ENCODE results near the gene SPRED2.
"Not testable (repeated sequence)": the region's sequence is repeated elsewhere in the genome, so short reads cannot be mapped to it uniquely, and the experiment has no call there.

SPRED2 gene

DNA sequence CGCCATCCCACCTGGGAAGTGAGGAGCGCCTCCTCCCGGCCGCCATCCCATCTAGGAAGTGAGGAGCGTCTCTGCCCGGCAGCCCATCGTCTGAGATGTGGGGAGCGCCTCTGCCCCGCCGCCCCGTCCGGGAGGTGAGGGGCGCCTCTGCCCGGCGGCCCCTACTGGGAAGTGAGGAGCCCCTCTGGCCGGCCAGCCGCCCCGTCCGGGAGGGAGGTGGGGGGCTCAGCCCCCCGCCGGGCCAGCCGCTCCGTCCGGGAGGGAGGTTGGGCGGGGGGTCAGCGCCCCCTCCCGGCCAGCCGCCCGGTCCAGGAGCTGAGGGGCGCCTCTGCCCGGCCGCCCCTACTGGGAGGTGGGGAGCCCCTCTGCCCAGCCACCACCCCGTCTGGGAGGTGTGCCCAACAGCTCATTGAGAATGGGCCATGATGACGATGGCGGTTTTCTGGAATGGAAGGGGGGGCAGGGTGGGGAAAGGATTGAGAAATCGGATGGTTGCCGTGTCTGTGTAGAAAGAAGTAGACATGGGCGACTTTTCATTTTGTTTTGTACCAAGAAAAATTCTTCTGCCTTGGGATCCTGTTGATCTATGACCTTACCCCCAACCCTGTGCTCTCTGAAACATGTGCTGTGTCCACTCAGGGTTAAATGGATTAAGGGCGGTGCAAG is 93.4 kb downstream of the SPRED2 start:
- not testable (repeated sequence) for DNase-seq

DNA sequence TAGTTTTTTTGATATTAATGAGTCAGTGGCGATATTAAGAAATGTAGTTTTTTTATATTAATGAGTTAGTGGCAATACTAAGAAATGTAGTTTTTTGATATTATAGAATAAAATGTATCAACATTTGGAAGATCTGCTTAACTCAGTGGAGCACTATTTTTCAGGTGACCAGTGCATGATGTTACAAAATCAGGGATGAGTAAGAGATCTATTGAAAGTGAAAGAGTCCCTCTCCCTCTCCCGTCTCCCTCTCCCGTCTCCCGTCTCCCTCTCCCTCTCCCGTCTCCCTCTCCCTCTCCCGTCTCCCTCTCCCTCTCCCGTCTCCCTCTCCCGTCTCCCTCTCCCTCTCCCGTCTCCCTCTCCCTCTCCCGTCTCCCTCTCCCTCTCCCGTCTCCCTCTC is 94.5 kb downstream of the SPRED2 start:
- DNase-seq, result not testable (repeated sequence)

DNA sequence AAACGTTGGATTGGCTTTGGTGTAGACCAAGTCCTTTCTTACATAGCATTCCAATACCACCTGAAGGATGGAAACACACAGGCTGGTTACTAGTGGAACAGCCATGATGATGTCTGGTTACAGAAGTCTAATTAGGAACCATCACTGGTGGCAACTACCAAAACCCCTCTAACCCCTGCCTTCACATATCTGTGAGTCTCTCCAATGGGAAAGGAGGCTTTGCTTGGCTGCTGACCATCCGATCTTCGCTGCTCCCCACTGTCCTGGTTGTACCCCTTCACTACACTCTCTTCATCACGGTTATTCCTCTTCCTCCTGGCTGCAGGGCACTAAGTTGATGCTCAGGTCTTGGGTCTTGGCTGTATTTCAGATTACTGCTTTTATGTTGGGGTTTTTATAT is 97.7 kb downstream of the SPRED2 start:
- no peak for DNase-seq

DNA sequence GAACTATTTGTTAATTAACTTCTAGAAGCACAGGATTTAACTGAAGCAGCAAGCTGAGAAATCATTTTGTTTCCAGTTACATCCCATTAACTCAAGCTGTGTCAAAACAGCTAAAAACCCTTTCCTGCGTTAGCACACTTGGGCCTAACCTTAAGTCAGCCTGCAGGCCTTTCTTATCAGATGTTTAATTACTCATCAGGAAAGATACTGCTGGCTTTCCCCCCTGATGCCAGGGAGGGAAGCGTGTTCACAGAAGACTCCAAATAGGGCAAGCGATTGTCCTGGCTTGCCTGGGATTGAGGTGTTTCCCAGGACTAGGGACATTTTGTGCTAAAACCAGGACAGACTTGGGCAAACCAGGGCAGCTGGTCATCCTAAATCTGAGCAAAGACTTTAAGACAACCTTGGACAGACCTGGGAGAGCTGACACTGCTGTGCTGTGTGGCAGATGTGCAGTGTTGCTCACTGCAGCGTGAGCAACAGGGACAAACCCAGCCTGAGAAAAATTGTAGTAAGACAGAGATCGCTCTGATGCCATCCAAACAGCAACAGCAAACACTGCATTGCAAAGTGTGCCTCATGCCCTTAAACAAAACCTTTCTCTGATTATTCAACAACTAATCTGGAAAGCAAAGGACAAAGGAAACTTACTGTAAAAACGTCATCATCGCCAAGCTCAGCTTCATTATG is 100.9 kb downstream of the SPRED2 start:
- DNase-seq, result no peak

DNA sequence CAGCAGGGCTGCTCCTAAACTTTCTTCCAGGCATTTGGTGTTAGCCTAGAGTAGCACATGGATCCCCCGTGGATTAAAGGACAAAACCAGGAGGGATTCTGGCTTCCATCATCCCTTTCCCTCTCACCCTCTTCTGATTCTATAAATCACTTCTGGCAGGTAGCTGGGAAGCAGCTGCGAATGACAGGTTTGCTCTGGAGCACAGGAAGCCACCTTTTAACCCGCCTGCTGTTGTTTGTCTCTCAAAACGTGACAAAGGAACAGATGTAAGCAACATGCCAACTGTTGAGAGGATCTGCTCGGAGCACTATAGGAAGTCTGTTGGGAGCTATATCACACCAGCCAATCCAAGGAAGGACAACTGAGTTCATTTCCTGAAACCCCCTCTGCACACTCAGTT is 102.9 kb downstream of the SPRED2 start:
- DNase-seq, result no peak

DNA sequence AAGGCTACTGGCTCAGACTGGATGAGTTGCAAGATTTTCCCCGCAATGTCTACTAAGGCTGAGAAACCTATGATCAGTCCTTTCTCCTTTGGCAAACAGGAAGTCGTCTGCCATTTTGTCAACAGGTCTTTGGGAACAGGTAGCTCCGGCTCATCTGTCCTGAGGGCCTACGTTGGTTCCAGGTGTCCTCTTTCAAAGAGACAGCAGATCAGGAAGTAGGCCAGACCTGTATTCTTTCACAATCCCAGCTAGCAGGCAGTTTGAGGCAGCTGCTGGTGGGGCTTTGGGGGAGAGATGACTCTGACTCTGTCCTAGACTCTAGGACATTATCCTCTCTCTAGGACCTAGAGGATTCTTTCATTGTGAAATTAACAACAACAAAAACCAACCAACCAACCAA is 106.1 kb downstream of the SPRED2 start:
- no peak for DNase-seq

DNA sequence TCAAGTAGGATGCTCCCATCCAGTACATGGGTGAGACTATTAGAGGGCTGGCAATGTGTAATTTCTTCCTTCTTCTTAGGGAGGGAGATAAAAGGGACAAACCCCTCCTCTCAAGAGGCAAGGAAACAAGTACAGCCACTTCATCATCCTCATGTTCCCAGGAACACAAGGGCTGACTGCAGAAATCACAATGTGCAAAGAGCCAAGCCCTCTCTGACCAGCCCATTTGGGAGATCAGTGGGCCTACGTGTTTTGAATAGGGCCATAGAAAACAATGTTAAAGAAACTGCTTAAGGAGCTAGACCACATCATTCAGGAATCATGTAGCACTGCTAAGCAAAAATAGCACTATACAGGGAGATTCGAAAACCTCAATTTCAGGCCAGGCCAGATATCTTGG is 107.3 kb downstream of the SPRED2 start:
- no peak for DNase-seq

DNA sequence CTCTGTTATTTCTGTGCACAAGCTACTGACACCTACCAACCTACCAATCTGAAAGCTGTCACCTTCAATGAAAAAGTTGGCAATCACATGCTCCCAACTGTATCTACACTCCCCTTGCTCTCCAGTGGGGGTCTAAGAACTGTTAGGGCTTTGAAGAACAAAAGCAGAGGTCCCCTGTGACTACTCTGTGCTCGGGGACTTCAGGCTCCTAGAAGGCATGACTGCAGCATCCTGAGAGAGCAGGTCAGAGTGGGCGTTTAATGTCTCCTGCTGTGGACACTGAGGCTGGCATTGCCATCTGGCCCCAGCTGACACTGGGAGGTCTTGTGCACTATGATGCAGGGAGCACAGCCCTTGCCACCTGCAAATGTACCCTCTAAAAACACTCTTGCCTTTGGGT is 111.5 kb downstream of the SPRED2 start:
- no peak for DNase-seq

DNA sequence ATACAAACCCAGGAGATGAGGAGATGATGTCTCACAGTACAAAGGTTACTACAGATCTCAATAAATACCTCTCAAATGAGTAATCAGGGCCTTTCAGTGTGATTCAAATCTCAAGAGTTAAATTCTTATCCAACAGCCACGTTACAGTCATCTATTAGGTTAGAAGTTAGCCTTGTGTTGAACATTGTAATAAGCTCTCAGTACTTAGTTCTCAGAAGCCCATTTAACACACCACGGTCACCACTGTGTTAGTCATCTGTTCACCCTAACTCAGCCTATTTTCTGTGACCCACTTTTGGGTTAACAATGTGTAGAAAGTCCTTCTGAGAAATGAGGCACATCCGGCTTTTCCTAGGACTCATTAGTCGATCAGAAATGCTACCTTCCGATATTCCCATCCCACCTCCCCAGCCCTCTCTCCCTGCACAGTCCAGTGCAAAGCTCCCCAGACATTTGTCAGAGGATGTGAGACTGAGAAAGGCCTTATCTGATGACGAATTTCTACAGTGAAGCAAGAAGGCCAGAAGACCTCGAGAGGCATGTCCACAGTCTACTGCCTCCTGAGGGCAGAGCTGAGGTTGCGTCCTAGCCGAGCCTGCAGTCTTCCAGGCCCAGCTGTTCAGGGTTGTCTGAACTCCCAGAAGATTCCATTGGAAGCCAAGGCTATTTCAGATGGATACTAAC is 112.2 kb downstream of the SPRED2 start:
- DNase-seq, result peak; percentile 33

DNA sequence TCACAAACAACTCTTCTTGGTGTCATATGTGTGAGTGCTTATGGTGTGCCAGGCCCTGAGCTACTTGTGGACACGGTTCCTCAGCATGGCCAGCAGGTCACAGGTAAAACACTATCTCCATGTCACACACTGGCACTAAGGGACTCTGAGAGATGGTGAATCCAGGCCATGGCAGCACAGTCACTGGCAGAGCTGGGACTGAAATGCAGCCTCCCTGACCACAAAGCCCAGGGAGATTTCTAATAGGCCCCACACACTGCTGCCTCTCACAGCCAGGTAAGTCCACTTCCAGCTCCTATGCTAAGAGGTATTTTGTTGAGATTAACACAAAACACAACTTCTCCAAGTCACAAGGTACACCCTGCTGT is 112.7 kb downstream of the SPRED2 start:
- no peak for DNase-seq

DNA sequence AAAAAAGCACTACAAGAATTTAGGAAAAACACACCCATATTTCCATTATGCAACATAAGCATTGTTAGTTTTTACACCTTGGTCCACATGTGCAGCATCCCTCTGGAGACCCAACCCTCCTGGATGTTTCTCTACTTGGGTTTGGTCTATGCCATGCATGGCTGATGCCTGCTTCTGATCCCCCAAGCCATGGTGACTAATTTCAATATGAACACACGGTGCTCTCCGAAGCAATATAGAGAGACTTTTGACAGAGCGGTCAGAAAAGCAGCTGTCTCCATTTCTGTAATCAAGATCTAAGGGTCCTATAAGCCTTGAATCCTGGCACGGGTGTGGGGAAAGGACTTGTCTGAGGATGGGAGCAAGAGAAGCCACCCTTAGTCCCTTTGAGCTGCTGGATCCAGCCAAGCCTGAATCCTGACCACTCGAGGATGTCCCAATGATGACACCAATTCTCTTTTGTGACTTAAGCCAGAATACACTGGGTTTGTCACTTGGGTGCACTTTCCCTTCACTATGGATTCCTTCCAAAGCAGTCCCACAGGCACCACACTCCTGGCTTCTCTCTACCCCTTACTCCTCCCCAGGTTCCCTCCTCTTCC is 113.2 kb downstream of the SPRED2 start:
- no peak for DNase-seq

DNA sequence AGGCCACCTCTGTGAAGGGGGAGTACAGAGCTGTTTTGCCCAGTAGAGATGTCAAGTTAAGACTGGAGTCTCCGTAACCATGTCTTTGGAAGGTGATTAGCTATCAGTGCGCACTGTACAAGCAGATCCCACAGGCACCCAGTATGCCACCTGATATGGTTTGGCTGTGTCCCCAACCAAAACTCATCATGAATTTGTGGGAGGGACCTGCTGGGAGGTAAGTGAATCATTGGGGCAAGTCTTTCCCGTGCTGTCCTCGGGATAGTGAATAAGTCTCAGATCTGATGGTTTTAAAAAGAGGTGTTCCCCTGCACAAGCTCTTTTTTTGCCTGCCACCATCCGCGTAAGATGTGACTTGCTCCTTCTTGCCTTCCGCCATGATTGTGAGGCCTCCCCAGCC is 114.6 kb downstream of the SPRED2 start:
- no peak for DNase-seq

DNA sequence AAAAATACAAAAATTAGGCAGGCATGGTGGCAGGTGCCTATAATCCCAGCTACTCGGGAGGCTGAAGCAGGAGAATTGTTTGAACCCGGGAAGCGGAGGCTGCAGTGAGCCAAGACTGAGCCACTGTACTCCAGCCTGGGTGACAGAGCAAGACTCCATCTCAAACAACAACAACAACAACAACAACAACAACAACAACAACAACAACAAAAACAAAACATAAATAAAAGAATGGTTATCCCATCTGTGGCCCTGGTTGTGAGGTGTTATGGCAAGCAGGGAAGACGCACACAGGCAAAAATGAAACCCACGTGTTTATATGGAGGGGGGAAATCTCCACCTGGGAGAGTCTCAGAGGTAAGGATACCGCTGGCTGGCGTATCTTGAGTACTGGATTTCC is 115.0 kb downstream of the SPRED2 start:
- DNase-seq, result not testable (repeated sequence)

DNA sequence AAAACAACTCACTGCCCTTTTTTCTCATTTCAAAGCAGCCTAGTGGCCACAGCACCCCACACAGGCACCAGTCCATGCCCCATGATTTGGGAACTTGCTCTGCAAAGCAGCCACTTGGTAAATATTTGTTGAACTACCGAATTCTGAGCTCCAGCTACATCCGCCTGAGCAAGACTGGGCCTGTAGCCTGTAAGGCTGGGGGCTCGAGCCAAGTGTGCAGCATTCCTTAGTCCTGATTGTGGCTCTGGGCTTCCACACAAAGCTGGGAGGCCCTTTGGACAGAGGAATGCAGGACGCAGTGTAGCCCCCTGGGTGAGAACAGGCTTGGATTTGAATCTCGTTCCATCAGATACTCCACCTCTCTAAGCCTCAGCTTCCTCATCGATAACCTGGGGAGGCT is 116.3 kb downstream of the SPRED2 start:
- DNase-seq, result no peak

DNA sequence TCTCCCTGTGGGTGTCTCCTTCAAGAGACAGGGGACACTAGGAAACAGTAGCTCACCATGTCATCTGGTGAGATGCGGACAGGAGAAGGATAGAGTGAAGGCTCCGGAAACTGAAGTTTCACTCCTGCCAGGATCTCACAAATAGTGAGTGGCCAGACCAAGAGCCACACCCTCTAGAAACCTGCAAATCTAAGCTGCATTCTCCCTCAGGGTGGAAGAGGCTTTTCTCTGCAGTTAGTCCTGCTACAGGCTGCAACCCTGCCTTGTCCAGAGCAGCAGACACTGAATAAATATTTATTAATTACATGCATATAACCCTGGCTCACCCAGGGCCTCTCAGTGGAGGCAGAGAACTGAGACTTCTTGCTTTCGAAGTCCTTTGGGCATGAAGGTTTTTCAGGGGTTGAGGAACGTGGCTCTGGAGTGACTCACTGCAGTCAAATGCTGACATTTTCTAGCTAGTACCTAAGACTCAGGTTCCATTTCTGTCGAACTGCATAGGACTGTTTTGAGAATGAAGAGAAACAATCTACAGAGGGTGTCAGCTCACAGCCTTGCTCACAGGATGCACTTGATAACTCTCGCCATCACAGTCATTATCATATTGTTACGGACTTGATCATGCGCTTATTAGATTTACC is 117.5 kb downstream of the SPRED2 start:
- DNase-seq, result no peak

DNA sequence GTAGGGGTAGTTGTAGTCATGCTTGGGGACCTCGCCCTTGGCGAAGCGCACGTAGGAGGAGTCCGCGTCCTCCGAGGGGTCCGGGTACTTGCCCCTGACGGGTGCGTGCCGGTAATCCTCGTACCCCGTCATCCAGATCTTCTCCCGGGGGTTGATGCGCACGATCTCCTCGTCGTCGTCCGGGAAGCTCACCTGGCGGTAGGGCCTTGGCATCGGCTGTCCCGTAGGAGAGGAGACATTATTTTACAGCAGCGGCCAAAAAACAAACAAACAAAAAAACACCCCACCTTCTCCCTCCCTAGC is 118.5 kb downstream of the SPRED2 start:
- DNase-seq, result no peak

DNA sequence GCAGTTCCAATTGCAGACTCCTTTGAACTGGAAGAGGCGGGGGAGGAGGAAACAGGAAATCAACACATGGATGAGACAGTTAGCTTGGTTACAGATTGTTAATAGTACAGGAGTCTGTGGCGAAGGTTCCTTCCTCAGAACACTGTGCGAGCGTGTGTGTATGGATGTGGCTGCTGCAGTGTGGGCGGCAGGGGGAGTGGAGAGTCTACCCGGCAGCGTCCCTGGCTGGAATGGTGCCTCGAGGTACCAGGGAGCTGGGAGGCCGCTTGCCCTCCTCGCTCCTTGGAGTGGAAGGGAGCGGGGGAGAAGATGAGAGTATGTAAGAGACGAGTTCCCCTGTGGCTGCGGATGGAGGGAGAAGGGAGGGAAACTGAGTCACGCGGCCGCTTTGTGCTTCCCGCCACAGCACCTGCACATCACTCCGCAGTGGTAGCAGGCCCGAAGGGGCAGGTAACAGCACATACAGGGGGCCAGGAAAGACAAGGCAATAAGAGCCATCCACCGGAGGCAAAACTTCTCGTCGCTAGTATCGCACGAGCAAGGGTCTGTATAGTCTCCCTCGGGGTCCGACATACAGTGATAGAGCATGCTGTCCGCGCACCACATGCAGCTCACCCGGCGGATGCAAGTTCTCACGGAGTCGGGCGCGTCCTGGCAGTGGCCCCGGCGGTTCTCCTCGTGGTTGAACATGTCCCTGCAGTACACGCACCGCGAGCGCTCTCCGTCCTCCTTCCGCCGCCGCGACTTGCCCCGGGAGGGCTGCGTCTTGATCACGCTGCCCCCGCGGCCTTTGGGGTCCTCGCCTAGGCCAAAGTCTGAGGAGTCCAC is 119.1 kb downstream of the SPRED2 start:
- no peak for DNase-seq

DNA sequence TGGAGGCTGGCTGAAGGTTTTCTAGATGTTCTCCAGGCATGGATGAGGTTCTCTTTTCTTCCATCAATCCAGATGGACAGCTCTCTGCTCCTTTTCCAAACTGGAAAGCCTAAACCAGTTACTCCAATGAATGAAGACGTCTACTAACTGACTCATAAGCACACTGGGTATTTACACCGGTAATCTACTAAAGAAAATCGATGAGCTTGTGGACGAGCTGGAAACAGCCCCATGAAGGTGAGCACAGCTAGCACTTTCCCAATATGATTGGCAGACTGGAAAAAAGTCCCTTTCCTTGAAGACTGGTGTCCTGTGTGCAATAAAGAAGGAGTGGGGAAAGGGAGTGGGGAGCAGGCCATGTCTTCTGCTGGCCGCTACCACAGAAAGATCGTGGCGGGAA is 120.8 kb downstream of the SPRED2 start:
- DNase-seq, result no peak

DNA sequence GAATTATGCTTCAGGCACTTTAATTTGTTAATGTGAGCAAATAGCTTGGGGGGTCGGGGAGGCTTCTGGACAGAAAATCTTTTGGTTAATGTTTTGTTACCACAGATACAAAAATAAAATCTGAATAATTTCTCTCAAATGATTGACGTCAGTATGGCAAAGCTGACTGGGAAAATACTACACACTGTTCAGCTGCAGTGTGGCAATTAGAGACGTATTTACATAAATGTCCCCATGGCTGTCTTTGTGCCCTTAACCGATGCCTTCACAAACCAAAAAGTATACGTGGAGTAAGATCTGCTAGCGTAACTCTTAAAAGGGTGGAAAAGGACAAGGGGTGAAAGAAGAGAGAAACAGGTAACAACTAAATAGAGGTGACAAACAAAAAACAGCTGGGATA is 121.3 kb downstream of the SPRED2 start:
- no peak for DNase-seq

DNA sequence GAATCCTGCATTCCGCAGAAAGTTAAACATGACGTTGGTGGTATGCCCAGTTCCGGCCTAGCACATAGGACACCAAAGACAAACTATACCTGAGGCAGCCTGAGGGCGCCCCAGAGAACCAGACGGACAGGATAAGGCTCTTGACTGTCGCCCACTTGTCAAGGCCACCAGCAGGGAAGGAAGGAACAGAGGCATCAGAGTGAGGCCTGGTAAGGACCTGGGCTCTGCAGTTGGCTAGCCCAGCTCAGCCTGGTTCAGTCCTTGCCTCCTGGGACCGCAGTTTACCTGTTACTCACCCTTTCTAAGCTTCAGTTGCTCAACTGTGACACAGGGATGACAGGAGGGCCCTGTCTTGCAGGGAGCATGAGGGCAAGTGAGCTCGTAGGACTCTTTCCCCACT is 122.7 kb downstream of the SPRED2 start:
- no peak for DNase-seq

DNA sequence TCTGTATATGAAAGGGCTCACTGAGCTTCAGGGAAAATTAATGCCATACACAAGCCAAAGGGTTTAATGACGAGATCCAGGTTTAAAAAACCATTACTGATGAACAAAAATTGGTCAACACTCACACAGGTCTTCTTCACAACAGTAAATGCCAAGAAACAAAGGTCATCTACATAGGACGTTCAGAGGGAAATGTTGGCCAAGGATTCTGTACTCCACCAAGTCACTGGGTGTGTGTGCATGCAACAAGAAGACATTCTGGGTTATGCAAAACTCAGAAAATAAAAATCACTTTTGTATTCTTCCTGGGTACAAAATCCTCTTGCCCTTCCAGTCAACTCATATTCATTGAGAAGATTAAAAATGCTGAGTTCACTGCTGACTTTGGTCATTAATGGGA is 126.5 kb downstream of the SPRED2 start:
- DNase-seq, result no peak

DNA sequence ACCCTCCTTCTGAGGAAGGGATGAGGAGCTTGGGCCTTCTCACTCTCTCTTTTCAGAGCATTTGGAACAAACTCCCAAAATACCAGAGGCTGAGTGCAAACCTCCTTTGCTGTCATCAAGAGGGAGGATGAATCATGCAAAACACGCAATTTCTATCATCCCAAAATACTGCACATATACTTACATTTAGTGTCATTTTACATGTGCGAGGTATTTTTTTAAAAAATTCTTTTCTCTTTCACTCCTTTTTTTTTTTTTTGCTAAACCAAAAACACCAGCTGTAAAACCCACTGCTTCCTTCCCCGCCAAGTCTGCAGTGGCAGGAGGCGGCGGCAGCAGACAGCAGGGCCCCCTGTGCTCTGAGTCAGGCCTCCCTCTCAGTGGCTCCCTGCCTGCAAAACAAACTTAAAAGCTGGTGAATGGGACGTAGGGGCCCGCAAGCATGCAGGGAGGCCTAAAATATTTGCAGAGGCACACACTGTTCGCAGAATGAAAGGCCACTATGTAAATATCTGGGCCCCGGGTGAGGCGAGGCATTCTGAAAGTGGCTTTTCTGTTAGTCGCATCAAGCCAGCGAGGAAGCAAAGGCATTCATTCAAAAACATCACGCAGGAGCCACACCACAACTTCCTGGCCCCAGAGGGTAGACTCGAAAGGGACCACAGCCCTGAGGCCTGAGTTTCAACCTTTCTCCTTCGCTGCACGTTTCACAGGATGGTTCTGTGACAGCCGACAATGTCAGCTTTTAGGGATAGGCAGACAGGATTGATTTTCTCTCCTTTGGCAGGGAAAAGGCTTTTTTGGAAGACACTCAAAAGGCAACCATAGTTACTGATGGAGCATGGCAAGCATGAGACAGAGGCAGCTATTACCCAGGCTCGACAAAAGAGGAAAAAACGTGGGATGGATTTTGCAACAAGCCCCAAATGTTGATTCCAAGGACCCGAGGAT is 131.4 kb downstream of the SPRED2 start:
- peak; percentile 79 for DNase-seq

Measured in hematopoietic multipotent progenitor cell treated with erythropoietin and hydrocortisone succinate and interleukin-3 and kit ligand, for 4 days (in vitro differentiated cells).